SK-N-SH (cell line): Measurements from ENCODE around the gene AKAP17A. TPM values are rescaled to one million over a fixed set of nuclear protein-coding genes. Genes with fewer than 3 reads are reported as not detected.

Source experiments
- CTCF ChIA-PET: fragments of 300-600, 350-600 bp; formaldehyde crosslinking; extraction: SDS; loops from one replicate; lab custom pipeline; 2021; lab: Yijun Ruan, JAX
- POLR2A ChIA-PET: fragments of 350-600 bp; sonication (Branson Sonifier 250); formaldehyde crosslinking; extraction: SDS; loops from one replicate; lab custom pipeline; 2020; ENCODE audit warnings: antibody characterized with exemption, inconsistent platforms; lab: Yijun Ruan, JAX
- DNase-seq: peaks from one replicate; pipeline ENCODE4 v3.0.0; 2012
- H2AFZ ChIP-seq: fragments of 200-600 bp; sonication (generic); 2 replicates; pipeline ENCODE4 v1.8.1; 2016; ENCODE audit warnings: antibody characterized with exemption, mild to moderate bottlenecking, low read depth
- H3F3A ChIP-seq: fragments of 200-600 bp; sonication (generic); replicated peaks from 2 replicates; pipeline ENCODE3; 2016; ENCODE audit warnings: antibody characterized with exemption, mild to moderate bottlenecking; ENCODE audit not compliant: insufficient read depth
- H3K27ac ChIP-seq, 2 experiments: fragments of 200-500 bp in 1 of 2; fragments of 200-600 bp in 1 of 2; sonication (Bioruptor generic) in 1 of 2; sonication (generic), shearing (Covaris generic) in 1 of 2; 2 replicates each; pipeline versions ENCODE4 v1.5.1 to v1.6.1; 2014 to 2016; ENCODE audit warnings: low read depth in 2 of 2, inconsistent platforms in 1 of 2, low read length in 1 of 2, mild to moderate bottlenecking in 1 of 2, mixed read lengths in 1 of 2
- H3K27me3 ChIP-seq: fragments of 200-600 bp; sonication (generic), shearing (Covaris generic); 2 replicates; pipeline ENCODE4 v1.6.1; 2016; ENCODE audit warnings: mixed run types; ENCODE audit not compliant: insufficient read depth
- H3K36me3 ChIP-seq, 2 experiments: fragments of 200-500 bp in 1 of 2; fragments of 200-600 bp in 1 of 2; sonication (Bioruptor generic) in 1 of 2; sonication (generic) in 1 of 2; replicated peaks in 1 of 2; 2 replicates each; pipeline versions ENCODE3 to v1.5.1; 2014 to 2016; ENCODE audit warnings: low read length in 1 of 2, mild to moderate bottlenecking in 1 of 2; ENCODE audit not compliant: insufficient read depth in 2 of 2, control insufficient read depth in 1 of 2
- H3K4me1 ChIP-seq, 2 experiments: fragments of 200-500 bp in 1 of 2; fragments of 200-600 bp in 1 of 2; sonication (Bioruptor generic) in 1 of 2; sonication (generic), shearing (Covaris generic) in 1 of 2; 2 replicates each; pipeline versions ENCODE4 v1.5.1 to v1.6.1; 2014 to 2016; ENCODE audit warnings: low read depth in 1 of 2, low read length in 1 of 2, mixed run types in 1 of 2; ENCODE audit not compliant: insufficient read depth in 2 of 2, control insufficient read depth in 1 of 2
- H3K4me2 ChIP-seq: fragments of 200-600 bp; sonication (generic), shearing (Covaris generic); 2 replicates; pipeline ENCODE4 v1.6.1; 2017; ENCODE audit warnings: mixed run types
- H3K4me3 ChIP-seq, 2 experiments: fragments of 200-500 bp in 1 of 2; fragments of 200-600 bp in 1 of 2; sonication (Bioruptor generic) in 1 of 2; sonication (generic), shearing (Covaris generic) in 1 of 2; 2 replicates each; pipeline versions ENCODE4 v1.5.1 to v1.8.1; 2014 to 2016; ENCODE audit warnings: low read depth in 2 of 2, inconsistent platforms in 1 of 2, low read length in 1 of 2, mild to moderate bottlenecking in 1 of 2, mixed read lengths in 1 of 2, moderate library complexity in 1 of 2
- H3K79me2 ChIP-seq: fragments of 200-600 bp; sonication (generic); 2 replicates; pipeline ENCODE4 v1.8.1; 2017; ENCODE audit warnings: mild to moderate bottlenecking; ENCODE audit not compliant: insufficient read depth
- H3K9ac ChIP-seq: fragments of 200-600 bp; sonication (generic); 2 replicates; pipeline ENCODE4 v1.6.1; 2017; ENCODE audit warnings: mixed run types
- H3K9me2 ChIP-seq: fragments of 200-600 bp; sonication (generic); 2 replicates; pipeline ENCODE4 v1.6.1; 2017; ENCODE audit warnings: mixed run types
- H3K9me3 ChIP-seq: fragments of 200-600 bp; sonication (generic); 2 replicates; pipeline ENCODE4 v1.6.1; 2017; ENCODE audit warnings: mixed run types, mild to moderate bottlenecking, moderate library complexity
- H4K20me1 ChIP-seq: fragments of 200-600 bp; sonication (generic); 2 replicates; pipeline ENCODE4 v1.6.1; 2017; ENCODE audit warnings: mild to moderate bottlenecking, mixed run types; ENCODE audit not compliant: insufficient read depth
- CTCF ChIP-seq: fragments of 200-600 bp; sonication (generic); IDR thresholded peaks from 2 replicates; pipeline ENCODE4 v1.6.1; 2017; ENCODE audit warnings: antibody characterized with exemption, mild to moderate bottlenecking, moderate library complexity
- EZH2phosphoT487 ChIP-seq: fragments of 200-600 bp; sonication (generic); IDR thresholded peaks from 2 replicates; pipeline ENCODE4 v1.6.1; 2017; ENCODE audit warnings: low read depth, mixed run types, mild to moderate bottlenecking, antibody characterized with exemption, moderate library complexity, borderline replicate concordance
- GABPA ChIP-seq: IDR thresholded peaks from 2 replicates; pipeline ENCODE4 v1.4.0; 2012; ENCODE audit warnings: low read depth, mild to moderate bottlenecking
- MAX ChIP-seq: IDR thresholded peaks from 2 replicates; pipeline ENCODE4 v1.4.0; 2012; ENCODE audit warnings: low read depth
- POLR2AphosphoS5 ChIP-seq: IDR thresholded peaks from 2 replicates; pipeline ENCODE4 v1.6.1; 2012; ENCODE audit warnings: low read depth, low read length
- RXRA ChIP-seq: IDR thresholded peaks from 2 replicates; pipeline ENCODE4 v1.4.0; 2012; ENCODE audit warnings: low read depth, mild to moderate bottlenecking, borderline replicate concordance
- SIN3A ChIP-seq: IDR thresholded peaks from 2 replicates; pipeline ENCODE4 v1.6.1; 2012; ENCODE audit warnings: low read depth, mild to moderate bottlenecking, low read length, moderate library complexity, borderline replicate concordance
- TEAD4 ChIP-seq: IDR thresholded peaks from 2 replicates; pipeline ENCODE4 v1.4.0; 2012; ENCODE audit warnings: mild to moderate bottlenecking, borderline replicate concordance; ENCODE audit not compliant: insufficient read depth
- USF2 ChIP-seq: fragments of 150-350 bp; IDR thresholded peaks from 2 replicates; pipeline ENCODE4 v1.6.1; 2017; ENCODE audit warnings: antibody characterized with exemption, low read length, low read depth, borderline replicate concordance
- YY1 ChIP-seq: IDR thresholded peaks from 2 replicates; pipeline ENCODE4 v1.4.0; 2012; ENCODE audit warnings: low read depth, mild to moderate bottlenecking
- WGBS: methylation state at CpG from one replicate; pipeline ENCODE4 v1.1.6; 2017; ENCODE audit warnings: low lambda C conversion rate; 5-methylcytosine and 5-hydroxymethylcytosine counted together
- polyA plus RNA-seq, 3 experiments: library from polyadenylated mRNA; depleted of rRNA; stranded (reverse); fragments of >200 nt; gene quantifications; 2 replicates each; pipeline ENCODE4 v1.2.3, GENCODE V29; 2012
- TF ChIP-seq, protein P1 (sequence below): IDR thresholded peaks from 2 replicates; pipeline ENCODE4; 2012
- TF ChIP-seq, protein P2 (sequence below): IDR thresholded peaks from 2 replicates; pipeline ENCODE4 v1.6.1; 2012; ENCODE audit warnings: mild to moderate bottlenecking, low read depth, low read length, moderate library complexity

The AKAP17A gene
- polyA plus RNA-seq, 1 of the 3 experiments (the other 2 are of a cell fraction): 43.8 TPM

GRCh38 chrX:1600406-1601050, 9.1 kb downstream of the AKAP17A start:
- WGBS: 97% methylated on average over 30 of the region's 52 CpGs
- H2AFZ ChIP-seq: no peak overlapping the region
- TF ChIP-seq SIN3A (no peak), EZH2phosphoT487 (no peak), GABPA (no peak), MAX (no peak), CTCF (no peak)

DNA sequence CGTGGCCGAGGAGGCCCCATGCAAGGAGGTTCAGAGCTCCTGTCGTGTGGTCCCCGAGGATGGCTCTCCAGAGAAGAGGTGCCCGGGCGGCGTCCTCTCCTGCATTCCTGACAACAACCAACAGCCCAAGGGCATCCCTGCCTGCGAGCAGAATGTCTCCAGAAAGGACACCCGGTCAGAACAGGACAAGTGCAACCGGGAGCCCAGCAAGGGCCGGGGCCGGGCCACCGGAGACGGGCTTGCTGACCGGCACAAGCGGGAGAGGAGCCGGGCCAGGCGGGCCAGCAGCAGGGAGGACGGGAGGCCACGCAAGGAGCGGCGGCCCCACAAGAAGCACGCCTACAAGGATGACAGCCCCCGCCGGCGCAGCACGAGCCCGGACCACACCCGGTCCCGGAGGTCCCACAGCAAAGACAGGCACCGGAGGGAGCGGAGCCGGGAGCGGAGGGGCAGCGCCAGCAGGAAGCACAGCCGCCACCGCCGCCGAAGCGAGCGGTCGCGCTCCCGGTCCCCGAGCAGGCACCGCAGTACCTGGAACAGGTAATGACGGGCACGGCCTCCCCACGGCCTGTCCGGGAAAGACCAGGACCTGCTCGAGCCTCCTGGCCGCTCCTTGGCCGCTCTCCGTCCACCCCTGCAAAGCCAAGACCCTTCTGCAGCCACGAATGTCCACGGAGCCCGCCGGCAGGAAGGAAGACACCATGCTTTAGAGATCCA, 9.8 kb downstream of the AKAP17A start:
- no peak for TF ChIP-seq USF2
- no peak for TF ChIP-seq MAX
- no peak for TF ChIP-seq SIN3A
- no peak for TF ChIP-seq RXRA
- no peak for TF ChIP-seq YY1
- TF ChIP-seq EZH2phosphoT487: no peak
- TF ChIP-seq, protein P1, sequence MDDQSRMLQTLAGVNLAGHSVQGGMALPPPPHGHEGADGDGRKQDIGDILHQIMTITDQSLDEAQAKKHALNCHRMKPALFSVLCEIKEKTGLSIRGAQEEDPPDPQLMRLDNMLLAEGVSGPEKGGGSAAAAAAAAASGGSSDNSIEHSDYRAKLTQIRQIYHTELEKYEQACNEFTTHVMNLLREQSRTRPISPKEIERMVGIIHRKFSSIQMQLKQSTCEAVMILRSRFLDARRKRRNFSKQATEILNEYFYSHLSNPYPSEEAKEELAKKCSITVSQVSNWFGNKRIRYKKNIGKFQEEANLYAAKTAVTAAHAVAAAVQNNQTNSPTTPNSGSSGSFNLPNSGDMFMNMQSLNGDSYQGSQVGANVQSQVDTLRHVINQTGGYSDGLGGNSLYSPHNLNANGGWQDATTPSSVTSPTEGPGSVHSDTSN: no peak
- no peak for TF ChIP-seq POLR2AphosphoS5
- TF ChIP-seq TEAD4: no peak
- TF ChIP-seq, protein P2, sequence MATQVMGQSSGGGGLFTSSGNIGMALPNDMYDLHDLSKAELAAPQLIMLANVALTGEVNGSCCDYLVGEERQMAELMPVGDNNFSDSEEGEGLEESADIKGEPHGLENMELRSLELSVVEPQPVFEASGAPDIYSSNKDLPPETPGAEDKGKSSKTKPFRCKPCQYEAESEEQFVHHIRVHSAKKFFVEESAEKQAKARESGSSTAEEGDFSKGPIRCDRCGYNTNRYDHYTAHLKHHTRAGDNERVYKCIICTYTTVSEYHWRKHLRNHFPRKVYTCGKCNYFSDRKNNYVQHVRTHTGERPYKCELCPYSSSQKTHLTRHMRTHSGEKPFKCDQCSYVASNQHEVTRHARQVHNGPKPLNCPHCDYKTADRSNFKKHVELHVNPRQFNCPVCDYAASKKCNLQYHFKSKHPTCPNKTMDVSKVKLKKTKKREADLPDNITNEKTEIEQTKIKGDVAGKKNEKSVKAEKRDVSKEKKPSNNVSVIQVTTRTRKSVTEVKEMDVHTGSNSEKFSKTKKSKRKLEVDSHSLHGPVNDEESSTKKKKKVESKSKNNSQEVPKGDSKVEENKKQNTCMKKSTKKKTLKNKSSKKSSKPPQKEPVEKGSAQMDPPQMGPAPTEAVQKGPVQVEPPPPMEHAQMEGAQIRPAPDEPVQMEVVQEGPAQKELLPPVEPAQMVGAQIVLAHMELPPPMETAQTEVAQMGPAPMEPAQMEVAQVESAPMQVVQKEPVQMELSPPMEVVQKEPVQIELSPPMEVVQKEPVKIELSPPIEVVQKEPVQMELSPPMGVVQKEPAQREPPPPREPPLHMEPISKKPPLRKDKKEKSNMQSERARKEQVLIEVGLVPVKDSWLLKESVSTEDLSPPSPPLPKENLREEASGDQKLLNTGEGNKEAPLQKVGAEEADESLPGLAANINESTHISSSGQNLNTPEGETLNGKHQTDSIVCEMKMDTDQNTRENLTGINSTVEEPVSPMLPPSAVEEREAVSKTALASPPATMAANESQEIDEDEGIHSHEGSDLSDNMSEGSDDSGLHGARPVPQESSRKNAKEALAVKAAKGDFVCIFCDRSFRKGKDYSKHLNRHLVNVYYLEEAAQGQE: no peak
- TF ChIP-seq, all 33 proteins: peak for 0
- no peaks in the 10 kb centered on the region for H3K27me3 ChIP-seq
- 98% methylated on average over 51 of the region's 58 CpGs for WGBS
- H4K20me1 ChIP-seq: peaks cover 9% of the 10 kb centered on the region
- no peak overlapping the region for H3K4me2 ChIP-seq
- no peak overlapping the region; a peak in 1 of 4 replicates for H3K4me3 ChIP-seq
- H3K4me1 ChIP-seq: no peaks in the 10 kb centered on the region
- no peak overlapping the region for H2AFZ ChIP-seq
- peaks cover 9% of the 10 kb centered on the region for H3F3A ChIP-seq
- ChIA-PET CTCF (no interaction called here), POLR2A (no interaction called here)
- H3K9me2 ChIP-seq: no peaks in the 10 kb centered on the region
- no peaks in the 10 kb centered on the region for H3K9me3 ChIP-seq
- peaks cover 10% of the 10 kb centered on the region; the same call in 1 of the 2 replicates for H3K79me2 ChIP-seq
- no peak for DNase-seq
- no peak overlapping the region for H3K27ac ChIP-seq
- H3K36me3 ChIP-seq: peaks cover 16 to 64% of the 10 kb centered on the region in 2 experiments
- no peak overlapping the region for H3K9ac ChIP-seq

More at GRCh38 chrX:1600406-1601050, 9.1 kb downstream of the AKAP17A start:
- H3K4me3 ChIP-seq: no peak overlapping the region
- H3K9me2 ChIP-seq: no peaks in the 10 kb centered on the region
- ChIA-PET POLR2A (no interaction called here), CTCF (no interaction called here)
- H3K4me1 ChIP-seq: no peaks in the 10 kb centered on the region
- H3K79me2 ChIP-seq: peaks cover 16% of the 10 kb centered on the region; the same call in 1 of the 2 replicates
- no peak overlapping the region for H3K4me2 ChIP-seq
- H3K27me3 ChIP-seq: no peaks in the 10 kb centered on the region
- no peaks in the 10 kb centered on the region for H3K9me3 ChIP-seq
- peaks cover 6% of the 10 kb centered on the region for H3F3A ChIP-seq
- H3K36me3 ChIP-seq: peaks cover 22 to 71% of the 10 kb centered on the region in 2 experiments
- DNase-seq: no peak
- H4K20me1 ChIP-seq: peaks cover 12% of the 10 kb centered on the region
- no peak overlapping the region for H3K9ac ChIP-seq
- H3K27ac ChIP-seq: no peak overlapping the region
